ENCODE data around the gene MAMSTR. TPM values are rescaled to one million over a fixed set of nuclear protein-coding genes. Genes with fewer than 3 reads are reported as not detected.

The MAMSTR gene
- total RNA-seq, 4 donors from 2014 or later: 3.4 to 10.8 (median 5.4) TPM

DNA sequence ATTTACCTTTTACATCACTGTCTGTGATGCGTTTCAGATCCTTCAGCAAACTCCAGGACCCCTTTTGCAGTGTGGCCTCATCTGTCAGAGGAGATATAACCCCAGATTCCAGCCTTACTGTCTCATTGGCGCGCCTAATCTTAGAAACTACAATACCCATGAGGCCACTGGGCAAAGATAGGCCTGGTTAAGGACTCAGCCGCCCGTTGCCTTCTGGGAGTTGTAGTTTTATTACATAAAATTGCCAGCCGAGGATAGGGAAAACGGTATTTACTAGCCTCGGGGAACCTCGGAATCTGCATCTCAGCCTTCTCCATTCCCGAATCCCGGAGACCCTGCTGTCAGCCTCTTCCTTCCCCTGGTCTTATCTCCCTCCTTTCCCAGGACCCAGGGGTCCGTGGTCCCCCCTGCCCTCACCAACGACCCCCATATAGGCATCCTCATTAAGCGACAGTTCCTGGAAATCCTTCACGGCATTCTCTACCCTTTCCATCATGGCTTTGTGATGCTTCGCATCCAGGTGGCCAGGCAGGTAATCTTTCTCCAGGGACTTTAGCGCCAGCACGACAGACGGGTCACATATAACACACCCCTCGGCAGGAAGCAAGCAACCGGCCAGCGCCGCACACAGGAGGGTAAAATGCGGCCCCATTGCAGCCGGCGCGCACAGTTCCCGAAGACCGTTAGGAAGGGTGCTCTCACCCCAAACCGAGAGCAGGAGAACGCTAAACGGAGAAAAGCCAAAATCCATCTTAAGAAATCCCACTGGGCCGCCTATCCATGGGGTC is 25.9 kb upstream of the MAMSTR start:
- H3K9me3 ChIP-seq: no peaks in the 10 kb centered on the region
- ATAC-seq (peak; percentile 73), DNase-seq (peak; percentile 56 to 65)
- peak overlapping the region in 3 of 4 donors; percentile 24 to 79 (median 34) for H3K27ac ChIP-seq
- no peaks in the 10 kb centered on the region for H3K36me3 ChIP-seq
- in situ Hi-C loops (cut with MboI; ENCODE audit: low sequenced_read_pairs in 4 of 4): loop anchor here in 2 of 4 donors (10.0 to 25.0 kb wide), 2 partner anchors 101 to 108 kb away; partner anchors contain the start of genes CA11 (in 2 of the 2) and DBP (in 1 of the 2)
- no peak overlapping the region for H3K4me3 ChIP-seq
- intact Hi-C loops (cut with DNase I; ENCODE audit: low total_unique reads): no loop called here
- no peaks in the 10 kb centered on the region for H3K27me3 ChIP-seq
- peaks cover 4 to 7% of the 10 kb centered on the region in 2 donors for H3K4me1 ChIP-seq
- TF ChIP-seq, protein P1, sequence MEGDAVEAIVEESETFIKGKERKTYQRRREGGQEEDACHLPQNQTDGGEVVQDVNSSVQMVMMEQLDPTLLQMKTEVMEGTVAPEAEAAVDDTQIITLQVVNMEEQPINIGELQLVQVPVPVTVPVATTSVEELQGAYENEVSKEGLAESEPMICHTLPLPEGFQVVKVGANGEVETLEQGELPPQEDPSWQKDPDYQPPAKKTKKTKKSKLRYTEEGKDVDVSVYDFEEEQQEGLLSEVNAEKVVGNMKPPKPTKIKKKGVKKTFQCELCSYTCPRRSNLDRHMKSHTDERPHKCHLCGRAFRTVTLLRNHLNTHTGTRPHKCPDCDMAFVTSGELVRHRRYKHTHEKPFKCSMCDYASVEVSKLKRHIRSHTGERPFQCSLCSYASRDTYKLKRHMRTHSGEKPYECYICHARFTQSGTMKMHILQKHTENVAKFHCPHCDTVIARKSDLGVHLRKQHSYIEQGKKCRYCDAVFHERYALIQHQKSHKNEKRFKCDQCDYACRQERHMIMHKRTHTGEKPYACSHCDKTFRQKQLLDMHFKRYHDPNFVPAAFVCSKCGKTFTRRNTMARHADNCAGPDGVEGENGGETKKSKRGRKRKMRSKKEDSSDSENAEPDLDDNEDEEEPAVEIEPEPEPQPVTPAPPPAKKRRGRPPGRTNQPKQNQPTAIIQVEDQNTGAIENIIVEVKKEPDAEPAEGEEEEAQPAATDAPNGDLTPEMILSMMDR (IDR thresholded peaks at IDR 0.05 in 4 of 5, conservative IDR thresholded peaks at IDR 0.05 in 1 of 5): no peak
- no peak for TF ChIP-seq POLR2A (IDR thresholded peaks at IDR 0.05)

- peak overlapping the region; percentile 79 to 88 (median 86) for H3K27ac ChIP-seq
- H3K4me3 ChIP-seq: no peak overlapping the region
- intact Hi-C loops (cut with DNase I; ENCODE audit: low total_unique reads): loop anchor here (5.0 kb wide), 1 partner anchor 95 kb away; the partner anchor contains the start of gene HSD17B14
- DNase-seq (no peak), ATAC-seq (no peak)
- H3K27me3 ChIP-seq: no peaks in the 10 kb centered on the region
- H3K9me3 ChIP-seq: no peaks in the 10 kb centered on the region
- no peaks in the 10 kb centered on the region for H3K36me3 ChIP-seq
- peaks cover 3 to 16% of the 10 kb centered on the region in 2 donors for H3K4me1 ChIP-seq
- in situ Hi-C loops (cut with MboI; ENCODE audit: low sequenced_read_pairs in 4 of 4): loop anchor here in 2 of 4 donors (10.0 to 25.0 kb wide), 2 partner anchors 97 to 105 kb away; partner anchors contain the start of genes CA11 (in 2 of the 2) and DBP (in 1 of the 2)
- no peak for TF ChIP-seq POLR2A (IDR thresholded peaks at IDR 0.05)
- TF ChIP-seq, protein P1 (IDR thresholded peaks at IDR 0.05 in 4 of 5, conservative IDR thresholded peaks at IDR 0.05 in 1 of 5): no peak
Observed at GRCh38 chr19:48742096-48742495, 22.6 kb upstream of the MAMSTR start.

GRCh38 chr19:48741129-48741999 is 21.8 kb upstream of the MAMSTR start:
- in situ Hi-C loops (cut with MboI; ENCODE audit: low sequenced_read_pairs in 4 of 4) (loop anchor here in 2 of 4 donors (10.0 to 25.0 kb wide), 2 partner anchors 97 to 104 kb away; partner anchors contain the start of genes CA11 (in 2 of the 2) and DBP (in 1 of the 2)), intact Hi-C loops (cut with DNase I; ENCODE audit: low total_unique reads) (loop anchor here (5.0 kb wide), 1 partner anchor 96 kb away; the partner anchor contains the start of gene HSD17B14)
- Histone ChIP-seq H3K36me3 (no peaks in the 10 kb centered on the region), H3K27ac (peak overlapping the region; percentile 79 to 88 (median 86)), H3K4me1 (peaks cover 3 to 16% of the 10 kb centered on the region in 2 donors), H3K9me3 (no peaks in the 10 kb centered on the region), H3K27me3 (no peaks in the 10 kb centered on the region), H3K4me3 (peak overlapping the region; percentile 7 to 75 (median 54))
- peak in 1 of 2 donors; percentile 41 for TF ChIP-seq POLR2A (IDR thresholded peaks at IDR 0.05)
- TF ChIP-seq, protein P1 (IDR thresholded peaks at IDR 0.05 in 4 of 5, conservative IDR thresholded peaks at IDR 0.05 in 1 of 5): no peak
- ATAC-seq: no peak
- peak in 1 of 2 donors; percentile 40 for DNase-seq

Data from gastrocnemius medialis (tissue), 4 donors.